HG03442 (cell line): ENCODE measurements around the gene FHOD3.
A peak's percentile ranks its signal among the peaks of the same experiment; 100 is the strongest.

ENCODE experiments used
- ATAC-seq: cut with Tn5 transposase; IDR thresholded peaks from one replicate; pipeline ENCODE4 v1.9.1; 2021; ENCODE audit warnings: mild to moderate bottlenecking, moderate library complexity; ENCODE audit not compliant: unreplicated experiment

FHOD3 gene

GRCh38 chr18:36504928-36505327, 207.4 kb downstream of the FHOD3 start:
- no peak for ATAC-seq

- no peak for ATAC-seq
Observed at GRCh38 chr18:36505665-36506064, 208.2 kb downstream of the FHOD3 start.

GRCh38 chr18:36509646-36510197, 212.2 kb downstream of the FHOD3 start:
- no peak for ATAC-seq

- ATAC-seq = no peak
Observed at GRCh38 chr18:36511791-36512352, 214.4 kb downstream of the FHOD3 start.

- no peak for ATAC-seq
Observed at GRCh38 chr18:36513556-36513955, 216.0 kb downstream of the FHOD3 start.

GRCh38 chr18:36514778-36515177, 217.3 kb downstream of the FHOD3 start:
- ATAC-seq = no peak

- no peak for ATAC-seq
Observed at GRCh38 chr18:36516258-36516657, 218.7 kb downstream of the FHOD3 start.

- no peak for ATAC-seq
Observed at GRCh38 chr18:36516726-36517125, 219.2 kb downstream of the FHOD3 start.

- no peak for ATAC-seq
Observed at GRCh38 chr18:36518839-36519238, 221.3 kb downstream of the FHOD3 start.

- ATAC-seq = peak; percentile 72
Observed at GRCh38 chr18:36519358-36519757, 221.8 kb downstream of the FHOD3 start.

- no peak for ATAC-seq
Observed at GRCh38 chr18:36522509-36522908, 225.0 kb downstream of the FHOD3 start.

GRCh38 chr18:36525913-36526312, 228.4 kb downstream of the FHOD3 start:
- ATAC-seq = no peak

GRCh38 chr18:36526611-36527010, 229.1 kb downstream of the FHOD3 start:
- no peak for ATAC-seq

- ATAC-seq = no peak
Observed at GRCh38 chr18:36527051-36527450, 229.5 kb downstream of the FHOD3 start.

- ATAC-seq = no peak
Observed at GRCh38 chr18:36527740-36528455, 230.4 kb downstream of the FHOD3 start.

GRCh38 chr18:36529747-36530146, 232.2 kb downstream of the FHOD3 start:
- ATAC-seq = no peak

- no peak for ATAC-seq
Observed at GRCh38 chr18:36530676-36531405, 233.3 kb downstream of the FHOD3 start.

GRCh38 chr18:36531636-36532035, 234.1 kb downstream of the FHOD3 start:
- ATAC-seq = no peak

- no peak for ATAC-seq
Observed at GRCh38 chr18:36532394-36532793, 234.9 kb downstream of the FHOD3 start.

- ATAC-seq = no peak
Observed at GRCh38 chr18:36532815-36533214, 235.3 kb downstream of the FHOD3 start.

GRCh38 chr18:36533446-36534153, 236.1 kb downstream of the FHOD3 start:
- no peak for ATAC-seq
